H1 (cell line): ENCODE data around the gene MYL5.

Experiments
- BACH1 ChIP-seq: IDR thresholded peaks from 2 replicates; pipeline ENCODE4 v1.6.1; 2012; ENCODE audit warnings: low read length, improper control_type of control experiment
- CTCF ChIP-seq, 3 experiments: IDR thresholded peaks; 1 replicate in 2 of 3; 2 replicates in 1 of 3; pipeline versions ENCODE4 v1.5.1 to v1.6.1; 2011; ENCODE audit warnings: low read length in 3 of 3, mild to moderate bottlenecking in 3 of 3, inconsistent platforms in 2 of 3, low read depth in 1 of 3, moderate library complexity in 1 of 3; ENCODE audit not compliant: insufficient read depth in 1 of 3; ENCODE audit errors: control extremely low read depth in 1 of 3
- EP300 ChIP-seq, 2 experiments: IDR thresholded peaks; 1 replicate in 1 of 2; 2 replicates in 1 of 2; pipeline ENCODE4 v1.6.1; 2011 to 2012; ENCODE audit warnings: low read depth in 2 of 2, low read length in 2 of 2, mild to moderate bottlenecking in 2 of 2, borderline replicate concordance in 1 of 2, inconsistent platforms in 1 of 2, moderate library complexity in 1 of 2
- EZH2 ChIP-seq: fragments of 200-600 bp; sonication (generic); IDR thresholded peaks from 2 replicates; pipeline ENCODE4 v1.7.1; 2012; ENCODE audit warnings: low read depth, mild to moderate bottlenecking, moderate library complexity, low read length, inconsistent platforms; ENCODE audit not compliant: severe bottlenecking
- JUN ChIP-seq: IDR thresholded peaks from 2 replicates; pipeline ENCODE4 v1.6.1; 2011; ENCODE audit warnings: low read depth, mild to moderate bottlenecking, improper control_type of control experiment, low read length
- JUND ChIP-seq: IDR thresholded peaks from 2 replicates; pipeline ENCODE4 v1.6.1; 2011; ENCODE audit warnings: mild to moderate bottlenecking, improper control_type of control experiment, low read length
- MAFK ChIP-seq: IDR thresholded peaks from 2 replicates; pipeline ENCODE4 v1.6.1; 2012; ENCODE audit warnings: low read depth, mild to moderate bottlenecking, improper control_type of control experiment, low read length
- POLR2AphosphoS5 ChIP-seq: IDR thresholded peaks from 2 replicates; pipeline ENCODE4 v1.6.1; 2011; ENCODE audit warnings: low read depth, low read length
- SAP30 ChIP-seq: fragments of 300-600 bp; sonication (generic); IDR thresholded peaks from 2 replicates; pipeline ENCODE4 v1.7.1; 2012; ENCODE audit warnings: low read length, moderate library complexity, mild to moderate bottlenecking, inconsistent platforms; ENCODE audit not compliant: insufficient read depth, insufficient replicate concordance
- SP2 ChIP-seq: IDR thresholded peaks from 2 replicates; pipeline ENCODE4 v1.6.1; 2012; ENCODE audit warnings: mild to moderate bottlenecking, low read length, inconsistent platforms

GRCh38 chr4:687048-687970 is 13.0 kb downstream of the MYL5 start:
- TF ChIP-seq SAP30 (no peak), SP2 (no peak), POLR2AphosphoS5 (no peak), BACH1 (no peak), CTCF (IDR thresholded peaks at IDR 0.05; ENCODE audit: control extremely low read depth in 1 of 3, insufficient read depth in 1 of 3, low read depth in 1 of 3, low read length in 3 of 3) (no peak), MAFK (no peak), EP300 (IDR thresholded peaks at IDR 0.05; ENCODE audit: borderline replicate concordance in 1 of 2, low read depth in 2 of 2, low read length in 2 of 2) (no peak), JUN (no peak), JUND (no peak), EZH2 (no peak)
